Measurements from ENCODE around the gene TBX3.

TBX3 gene

DNA sequence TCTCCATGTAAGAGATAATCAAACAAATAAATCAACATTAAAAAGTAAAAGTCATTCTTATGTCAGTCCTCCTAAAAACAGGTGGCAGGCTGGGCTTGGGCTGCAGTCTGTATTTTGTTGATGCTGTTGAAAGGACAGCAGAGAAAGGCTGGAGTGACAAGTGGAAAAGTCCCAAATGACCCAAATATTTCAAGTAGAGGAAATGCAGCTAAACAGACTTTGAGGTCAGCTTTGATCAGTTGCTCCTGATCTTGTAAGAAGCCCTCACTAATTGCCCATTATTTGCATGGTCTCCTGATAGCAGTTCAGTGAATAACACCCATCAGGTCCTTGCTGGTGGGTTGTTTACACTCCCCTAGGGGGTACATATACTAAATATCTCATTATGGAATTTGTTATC is 24.9 kb downstream of the TBX3 start:
- no peak overlapping the region for H3K27ac ChIP-seq
- no peak overlapping the region for H3K4me3 ChIP-seq (ENCODE audit: low read depth, low read length)
- no peak overlapping the region for H2AFZ ChIP-seq
- H3K9me3 ChIP-seq (ENCODE audit: control insufficient read depth, low read length): no peaks in the 10 kb centered on the region
- TF ChIP-seq, protein P1, sequence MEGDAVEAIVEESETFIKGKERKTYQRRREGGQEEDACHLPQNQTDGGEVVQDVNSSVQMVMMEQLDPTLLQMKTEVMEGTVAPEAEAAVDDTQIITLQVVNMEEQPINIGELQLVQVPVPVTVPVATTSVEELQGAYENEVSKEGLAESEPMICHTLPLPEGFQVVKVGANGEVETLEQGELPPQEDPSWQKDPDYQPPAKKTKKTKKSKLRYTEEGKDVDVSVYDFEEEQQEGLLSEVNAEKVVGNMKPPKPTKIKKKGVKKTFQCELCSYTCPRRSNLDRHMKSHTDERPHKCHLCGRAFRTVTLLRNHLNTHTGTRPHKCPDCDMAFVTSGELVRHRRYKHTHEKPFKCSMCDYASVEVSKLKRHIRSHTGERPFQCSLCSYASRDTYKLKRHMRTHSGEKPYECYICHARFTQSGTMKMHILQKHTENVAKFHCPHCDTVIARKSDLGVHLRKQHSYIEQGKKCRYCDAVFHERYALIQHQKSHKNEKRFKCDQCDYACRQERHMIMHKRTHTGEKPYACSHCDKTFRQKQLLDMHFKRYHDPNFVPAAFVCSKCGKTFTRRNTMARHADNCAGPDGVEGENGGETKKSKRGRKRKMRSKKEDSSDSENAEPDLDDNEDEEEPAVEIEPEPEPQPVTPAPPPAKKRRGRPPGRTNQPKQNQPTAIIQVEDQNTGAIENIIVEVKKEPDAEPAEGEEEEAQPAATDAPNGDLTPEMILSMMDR (IDR thresholded peaks at IDR 0.05): no peak
- no peak overlapping the region for H3K4me2 ChIP-seq (ENCODE audit: low read length)
- H3K4me1 ChIP-seq: no peaks in the 10 kb centered on the region
- no peaks in the 10 kb centered on the region for H3K79me2 ChIP-seq
- H3K27me3 ChIP-seq (ENCODE audit: control insufficient read depth, insufficient read depth, low read length): no peaks in the 10 kb centered on the region
- no peak overlapping the region for H3K9ac ChIP-seq
- H3K36me3 ChIP-seq (ENCODE audit: control insufficient read depth, insufficient read depth, low read length): no peaks in the 10 kb centered on the region

DNA sequence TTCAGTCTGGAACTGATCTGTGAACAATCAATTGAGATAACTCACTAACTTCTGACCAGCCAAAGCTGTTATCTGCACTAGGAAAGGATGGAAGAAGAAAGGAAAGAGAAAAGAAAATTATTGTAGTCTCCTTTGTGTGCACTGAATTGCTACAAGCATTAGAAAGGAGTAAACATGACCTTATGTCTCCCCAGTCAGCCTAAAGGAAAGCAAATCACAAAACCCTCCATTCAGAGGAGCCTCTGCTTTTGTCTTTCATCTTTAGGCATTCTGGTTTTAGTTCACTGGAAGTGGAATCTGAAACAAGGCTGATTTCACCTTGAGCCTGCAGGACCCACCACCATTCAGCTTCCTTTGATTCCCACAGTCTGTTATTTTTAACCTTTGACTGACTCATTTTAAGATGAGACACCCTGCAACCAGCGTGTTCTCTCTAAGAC is 26.0 kb downstream of the TBX3 start:
- no peak overlapping the region for H2AFZ ChIP-seq
- H3K4me1 ChIP-seq: no peaks in the 10 kb centered on the region
- H3K27me3 ChIP-seq (ENCODE audit: control insufficient read depth, insufficient read depth, low read length): no peaks in the 10 kb centered on the region
- H3K9ac ChIP-seq: no peak overlapping the region
- TF ChIP-seq, protein P1 (IDR thresholded peaks at IDR 0.05): no peak
- no peak overlapping the region for H3K27ac ChIP-seq
- H3K9me3 ChIP-seq (ENCODE audit: control insufficient read depth, low read length): no peaks in the 10 kb centered on the region
- H3K4me2 ChIP-seq (ENCODE audit: low read length): no peak overlapping the region
- H3K4me3 ChIP-seq (ENCODE audit: low read depth, low read length): no peak overlapping the region
- H3K79me2 ChIP-seq: no peaks in the 10 kb centered on the region
- no peaks in the 10 kb centered on the region for H3K36me3 ChIP-seq (ENCODE audit: control insufficient read depth, insufficient read depth, low read length)

DNA sequence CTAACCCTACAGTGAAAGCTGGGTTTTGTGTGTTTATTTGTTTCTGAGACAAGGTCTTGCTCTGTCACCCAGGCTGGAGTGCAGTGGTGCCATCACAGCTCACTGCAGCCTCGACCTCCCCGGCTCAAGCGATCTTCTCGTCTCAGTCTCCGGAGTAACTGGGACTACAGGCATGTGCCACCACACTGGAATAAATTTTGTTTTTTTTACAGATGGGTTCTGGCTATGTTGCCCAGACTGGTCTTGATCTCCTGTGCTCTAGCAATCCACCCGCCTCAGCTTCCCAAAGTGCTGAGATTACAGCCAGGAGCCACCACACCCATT is 26.4 kb downstream of the TBX3 start:
- Histone ChIP-seq H3K36me3 (ENCODE audit: control insufficient read depth, insufficient read depth, low read length) (no peaks in the 10 kb centered on the region), H3K27ac (no peak overlapping the region), H3K4me3 (ENCODE audit: low read depth, low read length) (no peak overlapping the region), H3K9me3 (ENCODE audit: control insufficient read depth, low read length) (no peaks in the 10 kb centered on the region), H3K79me2 (no peaks in the 10 kb centered on the region), H2AFZ (no peak overlapping the region), H3K4me1 (no peaks in the 10 kb centered on the region), H3K27me3 (ENCODE audit: control insufficient read depth, insufficient read depth, low read length) (no peaks in the 10 kb centered on the region), H3K4me2 (ENCODE audit: low read length) (no peak overlapping the region), H3K9ac (no peak overlapping the region)
- TF ChIP-seq, protein P1 (IDR thresholded peaks at IDR 0.05): no peak

DNA sequence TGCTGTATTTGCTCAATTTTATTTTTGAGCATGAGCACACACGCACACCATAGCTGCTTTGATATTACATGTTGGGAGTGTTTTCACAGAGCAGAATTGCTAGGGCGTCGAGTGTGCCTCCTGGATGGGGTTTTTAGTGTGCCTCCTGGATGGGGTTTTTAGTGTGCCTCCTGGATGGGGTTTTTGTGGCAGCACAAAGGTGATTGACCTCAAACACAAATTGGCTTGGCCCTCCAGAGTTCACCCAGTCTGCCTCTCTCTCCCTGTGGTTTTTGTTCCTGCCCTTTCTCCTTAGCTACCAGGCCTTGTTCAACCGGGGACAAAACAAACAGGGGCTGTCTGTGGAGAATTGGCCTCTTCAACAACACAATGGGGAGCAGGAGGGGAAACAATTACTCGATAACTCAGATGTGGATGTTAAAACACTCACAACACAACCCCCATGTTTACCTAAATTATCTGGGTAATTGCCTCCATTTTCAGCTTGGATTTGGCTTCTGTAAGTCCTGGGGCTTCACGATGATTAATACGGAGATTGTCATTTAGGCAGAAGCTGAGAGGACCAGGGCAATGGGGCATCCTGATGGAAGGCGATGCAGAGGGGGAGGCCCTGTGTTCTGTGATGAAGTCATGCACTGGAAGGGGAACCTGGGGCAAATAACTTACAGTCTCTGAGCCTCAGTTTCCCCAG is 26.9 kb downstream of the TBX3 start:
- Histone ChIP-seq H3K9ac (no peak overlapping the region), H3K27ac (no peak overlapping the region), H3K4me1 (no peaks in the 10 kb centered on the region), H3K79me2 (no peaks in the 10 kb centered on the region), H3K4me3 (ENCODE audit: low read depth, low read length) (no peak overlapping the region), H3K27me3 (ENCODE audit: control insufficient read depth, insufficient read depth, low read length) (no peaks in the 10 kb centered on the region), H3K9me3 (ENCODE audit: control insufficient read depth, low read length) (no peaks in the 10 kb centered on the region), H3K4me2 (ENCODE audit: low read length) (no peak overlapping the region), H3K36me3 (ENCODE audit: control insufficient read depth, insufficient read depth, low read length) (no peaks in the 10 kb centered on the region), H2AFZ (no peak overlapping the region)
- TF ChIP-seq, protein P1 (IDR thresholded peaks at IDR 0.05): no peak

Measured in parathyroid adenoma (tissue), 2 donors.